CD14-positive monocyte (primary cell): ENCODE measurements around the gene PFN3. TPM values are rescaled to one million over a fixed set of nuclear protein-coding genes. Genes with fewer than 3 reads are reported as not detected.
A peak's percentile ranks its signal among the peaks of the same experiment; 100 is the strongest.

Experiments
- DNase-seq, 3 donors: peaks; one replicate each; pipeline ENCODE4 v3.0.0-alpha.2; 2011 to 2022
- H2AFZ ChIP-seq: 2 replicates; pipeline ENCODE4 v1.6.0; 2012; ENCODE audit warnings: mild to moderate bottlenecking, low read depth, low read length, inconsistent platforms; ENCODE audit not compliant: insufficient read depth, poor library complexity, severe bottlenecking
- H3K27ac ChIP-seq, 2 donors: 1 replicate in 1 of 2; 2 replicates in 1 of 2; pipeline ENCODE4 v1.5.1; 2012 to 2013; ENCODE audit warnings: low read length in 2 of 2, control low read depth in 1 of 2, inconsistent platforms in 1 of 2, low read depth in 1 of 2, mild to moderate bottlenecking in 1 of 2
- H3K27me3 ChIP-seq, 2 donors: one replicate each; pipeline versions ENCODE4 v1.6.0 to v1.6.1; 2011 to 2013; ENCODE audit warnings: low read length in 2 of 2; ENCODE audit not compliant: control insufficient read depth in 2 of 2, insufficient read depth in 2 of 2
- H3K36me3 ChIP-seq, 2 donors: replicated peaks in 1 of 2; 1 replicate in 1 of 2; 2 replicates in 1 of 2; pipeline versions ENCODE4 v1.5.1 to v1.6.1; 2012 to 2013; ENCODE audit warnings: low read length in 2 of 2, control low read depth in 1 of 2, inconsistent platforms in 1 of 2, mild to moderate bottlenecking in 1 of 2; ENCODE audit not compliant: insufficient read depth in 2 of 2, control insufficient read depth in 1 of 2
- H3K4me1 ChIP-seq, 2 donors: 1 replicate in 1 of 2; 2 replicates in 1 of 2; pipeline versions ENCODE4 v1.5.1 to v1.6.1; 2012 to 2013; ENCODE audit warnings: low read length in 2 of 2, control low read depth in 1 of 2, inconsistent platforms in 1 of 2, mild to moderate bottlenecking in 1 of 2, moderate library complexity in 1 of 2; ENCODE audit not compliant: insufficient read depth in 2 of 2, control insufficient read depth in 1 of 2
- H3K4me2 ChIP-seq: replicated peaks from 2 replicates; pipeline ENCODE3; 2012; ENCODE audit warnings: low read length, moderate library complexity, mild to moderate bottlenecking; ENCODE audit not compliant: poor library complexity, severe bottlenecking; ENCODE audit errors: extremely low read depth
- H3K4me3 ChIP-seq, 3 experiments: fragments of 200-600 bp in 1 of 3; sonication (generic) in 1 of 3; replicated peaks in 1 of 3; 1 replicate in 2 of 3; 2 replicates in 1 of 3; pipeline ENCODE4 v1.5.1; 2011 to 2013; ENCODE audit warnings: low read length in 3 of 3, mild to moderate bottlenecking in 3 of 3, control low read depth in 2 of 3, low read depth in 2 of 3, inconsistent platforms in 1 of 3, moderate library complexity in 1 of 3
- H3K79me2 ChIP-seq: 2 replicates; pipeline ENCODE4 v1.6.0; 2012; ENCODE audit warnings: mild to moderate bottlenecking, control low read depth, inconsistent platforms, low read length, moderate library complexity; ENCODE audit not compliant: insufficient read depth
- H3K9ac ChIP-seq: 2 replicates; pipeline ENCODE4 v1.6.0; 2017; ENCODE audit warnings: low read length, mild to moderate bottlenecking; ENCODE audit not compliant: insufficient read depth, poor library complexity, severe bottlenecking
- H3K9me3 ChIP-seq, 2 donors: replicated peaks in 1 of 2; 1 replicate in 1 of 2; 2 replicates in 1 of 2; pipeline versions ENCODE4 v1.5.1 to v1.6.1; 2012 to 2013; ENCODE audit warnings: low read length in 2 of 2, control low read depth in 1 of 2; ENCODE audit not compliant: control insufficient read depth in 1 of 2, insufficient read depth in 1 of 2
- H4K20me1 ChIP-seq: 2 replicates; pipeline ENCODE4 v1.6.0; 2012; ENCODE audit warnings: mild to moderate bottlenecking, low read length, control low read depth, moderate library complexity; ENCODE audit not compliant: insufficient read depth
- H3K27ac Mint-ChIP-seq, 7 donors: one replicate each; pipeline ENCODE4 v1.8.0; 2020; ENCODE audit warnings: mild to moderate bottlenecking in 7 of 7, mixed read lengths in 7 of 7, moderate library complexity in 6 of 7, inconsistent platforms in 2 of 7
- H3K27me3 Mint-ChIP-seq, 3 donors: one replicate each; pipeline ENCODE4 v1.8.0; 2021 to 2022; ENCODE audit warnings: low read depth in 3 of 3, mild to moderate bottlenecking in 3 of 3, mixed read lengths in 3 of 3, moderate library complexity in 3 of 3, inconsistent platforms in 1 of 3
- H3K36me3 Mint-ChIP-seq, 2 donors: one replicate each; pipeline ENCODE4 v1.8.0; 2020; ENCODE audit warnings: mixed read lengths in 2 of 2, inconsistent platforms in 1 of 2, mild to moderate bottlenecking in 1 of 2
- H3K4me1 Mint-ChIP-seq: one replicate; pipeline ENCODE4 v1.8.0; 2020; ENCODE audit warnings: mild to moderate bottlenecking, mixed read lengths
- H3K4me3 Mint-ChIP-seq, 2 donors: one replicate each; pipeline ENCODE4 v1.8.0; 2020; ENCODE audit warnings: mild to moderate bottlenecking in 2 of 2, mixed read lengths in 2 of 2, moderate library complexity in 1 of 2
- H3K9me3 Mint-ChIP-seq, 7 donors: one replicate each; pipeline ENCODE4 v1.8.0; 2020 to 2022; ENCODE audit warnings: mixed read lengths in 7 of 7, mild to moderate bottlenecking in 6 of 7, moderate library complexity in 6 of 7, inconsistent platforms in 2 of 7
- CTCF ChIP-seq: fragments of 200-600 bp; IDR thresholded peaks from one replicate; pipeline ENCODE4 v1.8.0; 2022; ENCODE audit warnings: antibody characterized with exemption, mild to moderate bottlenecking
- WGBS: methylation state at CpG from one replicate; pipeline ENCODE4 v1.1.5; 2013; ENCODE audit warnings: missing lambda C conversion rate; ENCODE audit not compliant: insufficient coverage; 5-methylcytosine and 5-hydroxymethylcytosine counted together
- intact Hi-C, 2 donors: fragments of 100-400 bp; cut with micrococcal nuclease; formaldehyde crosslinking; loops; one replicate each; pipeline versions ENCODE4 v1.15.0 to v1.15.1; 2023
- polyA plus RNA-seq, 3 donors: library from polyadenylated mRNA; depleted of rRNA in 1 of 3; unstranded in 2 of 3; stranded (reverse) in 1 of 3; fragments of 300-500 nt in 2 of 3; fragments of >200 nt in 1 of 3; fragmentation: Illumina TruSeq in 2 of 3; gene quantifications; 1 replicate in 2 of 3; 2 replicates in 1 of 3; pipeline ENCODE4 v1.2.3, GENCODE V29; 2012 to 2021

PFN3 gene
- polyA plus RNA-seq, 3 donors, result not detected

GRCh38 chr5:177366528-177367322 lies 33.7 kb downstream of the PFN3 start:
- peaks cover 98% of the 10 kb centered on the region for H4K20me1 ChIP-seq
- H3K4me1 ChIP-seq, result peaks cover 40 to 62% of the 10 kb centered on the region in 2 donors
- intact Hi-C loops, result no loop called here
- H3K36me3 Mint-ChIP-seq, result peaks cover 44 to 72% of the 10 kb centered on the region in 2 donors
- H3K27ac Mint-ChIP-seq, result peak overlapping the region in 3 of 7 donors; percentile 57 to 70 (median 59)
- H3K4me3 ChIP-seq, result no peak overlapping the region
- H3K27me3 ChIP-seq, result no peaks in the 10 kb centered on the region
- H2AFZ ChIP-seq, result no peak overlapping the region
- WGBS, result 95% methylated on average over 19 of the region's 36 CpGs
- H3K27me3 Mint-ChIP-seq, result peaks cover 0 to 3% (median 2%) of the 10 kb centered on the region in 3 donors
- TF ChIP-seq CTCF, result no peak
- peaks cover 0 to 4% (median 0%) of the 10 kb centered on the region in 7 donors for H3K9me3 Mint-ChIP-seq
- no peak overlapping the region for H3K9ac ChIP-seq
- DNase-seq, result no peak
- peak overlapping the region in 1 of 2 donors; percentile 48 for H3K4me3 Mint-ChIP-seq
- H3K9me3 ChIP-seq, result no peaks in the 10 kb centered on the region
- no peak overlapping the region for H3K4me2 ChIP-seq
- peaks cover 47% of the 10 kb centered on the region for H3K79me2 ChIP-seq
- peaks cover 61 to 70% of the 10 kb centered on the region in 2 donors for H3K36me3 ChIP-seq
- peaks cover 67% of the 10 kb centered on the region for H3K4me1 Mint-ChIP-seq
- H3K27ac ChIP-seq, result no peak overlapping the region

- 98% methylated on average over 7 of the region's 14 CpGs for WGBS
- H3K9me3 Mint-ChIP-seq, result peaks cover 0 to 2% (median 0%) of the 10 kb centered on the region in 7 donors
- H3K27me3 Mint-ChIP-seq, result peaks cover 0 to 3% (median 2%) of the 10 kb centered on the region in 3 donors
- H3K27me3 ChIP-seq, result no peaks in the 10 kb centered on the region
- H3K4me1 ChIP-seq, result peaks cover 40 to 62% of the 10 kb centered on the region in 2 donors
- H3K36me3 ChIP-seq, result peaks cover 54 to 62% of the 10 kb centered on the region in 2 donors
- peaks cover 40 to 65% of the 10 kb centered on the region in 2 donors for H3K36me3 Mint-ChIP-seq
- no peak overlapping the region for H3K4me3 ChIP-seq
- no peak for TF ChIP-seq CTCF
- H3K4me2 ChIP-seq, result no peak overlapping the region
- H3K9ac ChIP-seq, result no peak overlapping the region
- H3K4me3 Mint-ChIP-seq, result no peak overlapping the region
- no peaks in the 10 kb centered on the region for H3K9me3 ChIP-seq
- H3K27ac Mint-ChIP-seq, result peak overlapping the region in 4 of 7 donors; percentile 13 to 70 (median 30)
- H3K4me1 Mint-ChIP-seq, result peaks cover 67% of the 10 kb centered on the region
- no peak overlapping the region for H3K27ac ChIP-seq
- intact Hi-C loops, result no loop called here
- H3K79me2 ChIP-seq, result peaks cover 52% of the 10 kb centered on the region
- no peak overlapping the region for H2AFZ ChIP-seq
- H4K20me1 ChIP-seq, result peaks cover 98% of the 10 kb centered on the region
- DNase-seq, result no peak
These were observed 34.5 kb downstream of the PFN3 start for GRCh38 chr5:177365845-177366527.
